Measurements from ENCODE around the gene UBAC2.

DNA sequence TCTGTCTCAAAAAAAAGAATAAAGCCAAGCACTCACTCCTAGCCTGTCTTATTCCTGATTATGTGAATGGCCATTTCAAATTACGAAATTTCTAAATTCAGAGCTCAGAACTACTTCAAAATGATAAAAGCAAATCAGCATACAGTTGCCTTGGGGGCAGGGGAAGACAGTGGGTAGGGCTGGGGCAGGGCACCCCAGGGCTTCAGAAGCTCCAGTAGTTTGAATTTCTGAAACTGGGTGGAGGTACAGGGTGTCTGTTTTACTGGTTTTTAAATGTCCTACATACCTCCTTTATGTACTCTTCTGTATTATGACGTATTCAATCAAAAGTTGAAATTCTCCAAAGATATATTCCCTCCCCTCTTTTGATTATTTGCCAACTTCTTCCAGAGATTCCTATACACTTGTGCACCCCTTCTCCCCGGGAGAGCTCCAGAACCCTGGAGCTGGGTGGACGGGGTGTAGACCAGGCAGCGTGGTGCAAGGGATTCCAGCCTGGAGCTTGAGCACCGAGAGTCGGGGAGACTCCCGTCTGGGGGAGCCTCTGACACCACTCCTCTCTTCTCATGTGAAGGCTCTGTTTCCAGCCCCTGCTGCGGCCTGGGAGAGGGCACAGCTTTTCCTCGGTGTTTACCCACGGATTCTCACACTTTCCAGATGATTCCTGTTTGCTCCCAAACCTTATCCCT, 191.3 kb downstream of the UBAC2 start:
- TF ChIP-seq, protein P1, sequence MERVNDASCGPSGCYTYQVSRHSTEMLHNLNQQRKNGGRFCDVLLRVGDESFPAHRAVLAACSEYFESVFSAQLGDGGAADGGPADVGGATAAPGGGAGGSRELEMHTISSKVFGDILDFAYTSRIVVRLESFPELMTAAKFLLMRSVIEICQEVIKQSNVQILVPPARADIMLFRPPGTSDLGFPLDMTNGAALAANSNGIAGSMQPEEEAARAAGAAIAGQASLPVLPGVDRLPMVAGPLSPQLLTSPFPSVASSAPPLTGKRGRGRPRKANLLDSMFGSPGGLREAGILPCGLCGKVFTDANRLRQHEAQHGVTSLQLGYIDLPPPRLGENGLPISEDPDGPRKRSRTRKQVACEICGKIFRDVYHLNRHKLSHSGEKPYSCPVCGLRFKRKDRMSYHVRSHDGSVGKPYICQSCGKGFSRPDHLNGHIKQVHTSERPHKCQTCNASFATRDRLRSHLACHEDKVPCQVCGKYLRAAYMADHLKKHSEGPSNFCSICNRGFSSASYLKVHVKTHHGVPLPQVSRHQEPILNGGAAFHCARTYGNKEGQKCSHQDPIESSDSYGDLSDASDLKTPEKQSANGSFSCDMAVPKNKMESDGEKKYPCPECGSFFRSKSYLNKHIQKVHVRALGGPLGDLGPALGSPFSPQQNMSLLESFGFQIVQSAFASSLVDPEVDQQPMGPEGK (CRISPR knock-in tag; IDR thresholded peaks at IDR 0.05; ENCODE audit: borderline replicate concordance): no peak
- TF ChIP-seq ZFP30 (CRISPR knock-in tag; IDR thresholded peaks at IDR 0.05) (no peak), TCF4 (CRISPR knock-in tag; IDR thresholded peaks at IDR 0.05; ENCODE audit: borderline replicate concordance) (no peak), ARNTL (CRISPR knock-in tag; IDR thresholded peaks at IDR 0.05; ENCODE audit: borderline replicate concordance, low read depth) (no peak)
